GM12878 (cell line): ENCODE results near the gene PIP4K2B. TPM values are rescaled to one million over a fixed set of nuclear protein-coding genes. Genes with fewer than 3 reads are reported as not detected.

Experiments
- BMI1 ChIP-seq: fragments of 450-650 bp; IDR thresholded peaks from 2 replicates; pipeline ENCODE4 v1.6.1; 2016; ENCODE audit warnings: mild to moderate bottlenecking, moderate library complexity, borderline replicate concordance
- HDGF ChIP-seq: fragments of 450-650 bp; IDR thresholded peaks from 2 replicates; pipeline ENCODE4 v1.6.1; 2016; ENCODE audit warnings: antibody characterized with exemption
- MLLT1 ChIP-seq: fragments of 450-650 bp; IDR thresholded peaks from 2 replicates; pipeline ENCODE4 v1.6.1; 2016; ENCODE audit warnings: mild to moderate bottlenecking
- NR2C1 ChIP-seq: fragments of 450-650 bp; IDR thresholded peaks from 2 replicates; pipeline ENCODE4 v1.6.1; 2017; ENCODE audit warnings: antibody characterized with exemption, mild to moderate bottlenecking, moderate library complexity
- PBX3 ChIP-seq: IDR thresholded peaks from 2 replicates; pipeline ENCODE4 v1.6.1; 2011; ENCODE audit warnings: mild to moderate bottlenecking, low read depth, low read length, moderate library complexity; ENCODE audit not compliant: insufficient replicate concordance
- ZBTB11 ChIP-seq: fragments of 450-650 bp; formaldehyde crosslinking; IDR thresholded peaks from 2 replicates; pipeline ENCODE4 v1.5.0; 2022; ENCODE audit warnings: mild to moderate bottlenecking, missing genetic modification characterization
- polyA plus RNA-seq, 11 experiments: library from polyadenylated mRNA; depleted of rRNA in 4 of 11; unstranded in 6 of 11; stranded (reverse) in 5 of 11; fragments of >200 nt; fragmentation: Nextera tagmentation in 4 of 11; fragmentation: Illumina TruSeq in 1 of 11; extraction: Ambion mirVana in 4 of 11; extraction: Trizol in 1 of 11; gene quantifications; 1 replicate in 1 of 11; 2 replicates in 10 of 11; pipeline versions ENCODE4 v1.2.1 to v1.2.3, GENCODE V29; 2011 to 2016; ENCODE audit warnings: inconsistent platforms in 2 of 11, missing spikeins in 2 of 11, low read depth in 1 of 11
- total RNA-seq, 4 experiments: library from RNA; depleted of rRNA in 3 of 4; stranded (reverse); fragments of >200 nt in 3 of 4; fragmentation: Illumina TruSeq in 1 of 4; extraction: Trizol in 1 of 4; gene quantifications; 2 replicates each; pipeline versions ENCODE4 v1.2.1 to v1.2.3, GENCODE V29; 2013 to 2021

PIP4K2B gene
- total and polyA plus RNA-seq, 10 of the 15 experiments (the other 5 are each of a cell fraction or from before 2014, with no cell fraction given): 3.8 to 30.3 (median 18.2) TPM

- no peak for TF ChIP-seq ZBTB11 (CRISPR knock-in tag)
- no peak for TF ChIP-seq NR2C1
- TF ChIP-seq BMI1: no peak
- no peak for TF ChIP-seq PBX3
- no peak for TF ChIP-seq HDGF
- peak; percentile 98 for TF ChIP-seq MLLT1
These were observed 26.4 kb upstream of the PIP4K2B start (continued) for GRCh38 chr17:38825762-38826247.
